ENCODE measurements around the gene KIF3B.

- TF ChIP-seq JUNB (IDR thresholded peaks at IDR 0.05) (no peak), CREB1 (IDR thresholded peaks at IDR 0.05; ENCODE audit: low read depth) (no peak), CREM (IDR thresholded peaks at IDR 0.05; ENCODE audit: low read depth) (no peak), SREBF1 (IDR thresholded peaks at IDR 0.05; ENCODE audit: low read length) (no peak), MLLT1 (IDR thresholded peaks at IDR 0.05) (no peak)
Observed at GRCh38 chr20:32330555-32330897, 53.1 kb downstream of the KIF3B start.
